Measurements from ENCODE around the gene FBXL7. TPM values are rescaled to one million over a fixed set of nuclear protein-coding genes. Genes with fewer than 3 reads are reported as not detected.

FBXL7 gene
- total RNA-seq, 4 donors from 2014 or later = 2.1 to 25.6 (median 6.5) TPM

GRCh38 chr5:15529013-15529412 is 29.0 kb downstream of the FBXL7 start:
- H3K27ac ChIP-seq = no peak overlapping the region
- no peaks in the 10 kb centered on the region for H3K4me1 ChIP-seq
- no peak for DNase-seq
- H3K9me3 ChIP-seq = no peaks in the 10 kb centered on the region
- no peak for TF ChIP-seq POLR2A (IDR thresholded peaks at IDR 0.05)
- no peak for TF ChIP-seq CTCF (IDR thresholded peaks at IDR 0.05)
- no peaks in the 10 kb centered on the region for H3K36me3 ChIP-seq
- no peak overlapping the region for H3K4me3 ChIP-seq
- no peaks in the 10 kb centered on the region for H3K27me3 ChIP-seq

GRCh38 chr5:15529821-15530220 is 29.8 kb downstream of the FBXL7 start:
- no peaks in the 10 kb centered on the region for H3K27me3 ChIP-seq
- TF ChIP-seq CTCF (IDR thresholded peaks at IDR 0.05) (no peak), POLR2A (IDR thresholded peaks at IDR 0.05) (no peak)
- no peaks in the 10 kb centered on the region for H3K4me1 ChIP-seq
- no peak overlapping the region for H3K4me3 ChIP-seq
- H3K36me3 ChIP-seq = no peaks in the 10 kb centered on the region
- H3K27ac ChIP-seq = no peak overlapping the region
- no peak for DNase-seq
- H3K9me3 ChIP-seq = no peaks in the 10 kb centered on the region

- H3K27ac ChIP-seq = peak overlapping the region in 1 of 4 donors; percentile 25
- no peaks in the 10 kb centered on the region for H3K9me3 ChIP-seq
- no peak for TF ChIP-seq CTCF (IDR thresholded peaks at IDR 0.05)
- no peak for TF ChIP-seq POLR2A (IDR thresholded peaks at IDR 0.05)
- no peaks in the 10 kb centered on the region for H3K4me1 ChIP-seq
- DNase-seq = no peak
- H3K36me3 ChIP-seq = no peaks in the 10 kb centered on the region
- H3K27me3 ChIP-seq = no peaks in the 10 kb centered on the region
- no peak overlapping the region for H3K4me3 ChIP-seq
Observed at GRCh38 chr5:15533129-15533893, 33.3 kb downstream of the FBXL7 start.

GRCh38 chr5:15535938-15536337 is 36.0 kb downstream of the FBXL7 start:
- H3K36me3 ChIP-seq = no peaks in the 10 kb centered on the region
- no peaks in the 10 kb centered on the region for H3K4me1 ChIP-seq
- no peak overlapping the region for H3K27ac ChIP-seq
- no peaks in the 10 kb centered on the region for H3K9me3 ChIP-seq
- no peak overlapping the region for H3K4me3 ChIP-seq
- no peaks in the 10 kb centered on the region for H3K27me3 ChIP-seq
- DNase-seq = no peak
- no peak for TF ChIP-seq CTCF (IDR thresholded peaks at IDR 0.05)
- no peak for TF ChIP-seq POLR2A (IDR thresholded peaks at IDR 0.05)

GRCh38 chr5:15538516-15538915 is 38.5 kb downstream of the FBXL7 start:
- H3K27ac ChIP-seq = no peak overlapping the region
- no peak for DNase-seq
- no peaks in the 10 kb centered on the region for H3K27me3 ChIP-seq
- no peaks in the 10 kb centered on the region for H3K36me3 ChIP-seq
- no peaks in the 10 kb centered on the region for H3K4me1 ChIP-seq
- no peak for TF ChIP-seq POLR2A (IDR thresholded peaks at IDR 0.05)
- TF ChIP-seq CTCF (IDR thresholded peaks at IDR 0.05) = no peak
- H3K4me3 ChIP-seq = no peak overlapping the region
- H3K9me3 ChIP-seq = no peaks in the 10 kb centered on the region
